ENCODE measurements around the gene CTPS1. TPM values are rescaled to one million over a fixed set of nuclear protein-coding genes. Genes with fewer than 3 reads are reported as not detected.

The CTPS1 gene
- total and polyA plus RNA-seq, 7 donors = 1.8 to 99.0 (median 26.0) TPM

GRCh38 chr1:41030872-41031616, 51.5 kb downstream of the CTPS1 start:
- H3K27me3 ChIP-seq = no peaks in the 10 kb centered on the region
- H3K4me1 ChIP-seq = no peaks in the 10 kb centered on the region
- no peak for DNase-seq
- no peaks in the 10 kb centered on the region for H3K9me3 ChIP-seq
- TF ChIP-seq POLR2A (IDR thresholded peaks at IDR 0.05) (no peak), EP300 (IDR thresholded peaks at IDR 0.05) (no peak), POLR2AphosphoS5 (IDR thresholded peaks at IDR 0.05) (no peak)
- TF ChIP-seq, protein P1, sequence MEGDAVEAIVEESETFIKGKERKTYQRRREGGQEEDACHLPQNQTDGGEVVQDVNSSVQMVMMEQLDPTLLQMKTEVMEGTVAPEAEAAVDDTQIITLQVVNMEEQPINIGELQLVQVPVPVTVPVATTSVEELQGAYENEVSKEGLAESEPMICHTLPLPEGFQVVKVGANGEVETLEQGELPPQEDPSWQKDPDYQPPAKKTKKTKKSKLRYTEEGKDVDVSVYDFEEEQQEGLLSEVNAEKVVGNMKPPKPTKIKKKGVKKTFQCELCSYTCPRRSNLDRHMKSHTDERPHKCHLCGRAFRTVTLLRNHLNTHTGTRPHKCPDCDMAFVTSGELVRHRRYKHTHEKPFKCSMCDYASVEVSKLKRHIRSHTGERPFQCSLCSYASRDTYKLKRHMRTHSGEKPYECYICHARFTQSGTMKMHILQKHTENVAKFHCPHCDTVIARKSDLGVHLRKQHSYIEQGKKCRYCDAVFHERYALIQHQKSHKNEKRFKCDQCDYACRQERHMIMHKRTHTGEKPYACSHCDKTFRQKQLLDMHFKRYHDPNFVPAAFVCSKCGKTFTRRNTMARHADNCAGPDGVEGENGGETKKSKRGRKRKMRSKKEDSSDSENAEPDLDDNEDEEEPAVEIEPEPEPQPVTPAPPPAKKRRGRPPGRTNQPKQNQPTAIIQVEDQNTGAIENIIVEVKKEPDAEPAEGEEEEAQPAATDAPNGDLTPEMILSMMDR (IDR thresholded peaks at IDR 0.05) = no peak
- no peak overlapping the region for H3K4me3 ChIP-seq
- intact Hi-C loops (cut with DNase I) = no loop called here
- no peak overlapping the region for H3K27ac ChIP-seq
- WGBS, 2 donors = 86 to 91% methylated on average over 8 of the region's 8 CpGs
- peaks cover 14 to 92% (median 39%) of the 10 kb centered on the region in 4 donors for H3K36me3 ChIP-seq

DNA sequence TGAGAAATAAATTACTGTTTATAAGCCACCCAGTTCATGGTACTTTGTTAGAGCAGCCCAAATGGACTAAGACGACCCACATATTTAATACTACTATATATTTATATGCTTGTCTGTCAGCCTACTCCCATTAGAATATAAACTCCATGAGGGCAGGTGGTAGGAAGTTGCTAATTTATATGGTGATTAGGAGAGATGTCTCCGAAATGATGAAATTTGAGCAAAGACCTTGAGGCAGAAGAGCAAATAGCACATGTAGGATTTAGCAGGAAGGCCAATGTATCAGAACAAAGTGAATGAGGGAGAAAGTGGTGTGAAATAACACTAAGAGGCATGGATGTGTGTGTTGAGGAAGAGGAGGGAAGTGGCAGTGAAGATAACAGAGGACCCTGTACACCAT, 52.7 kb downstream of the CTPS1 start:
- no peaks in the 10 kb centered on the region for H3K27me3 ChIP-seq
- no peaks in the 10 kb centered on the region for H3K9me3 ChIP-seq
- intact Hi-C loops (cut with DNase I) = no loop called here
- H3K4me1 ChIP-seq = no peaks in the 10 kb centered on the region
- H3K36me3 ChIP-seq = peaks cover 21 to 92% (median 44%) of the 10 kb centered on the region in 4 donors
- TF ChIP-seq POLR2A (IDR thresholded peaks at IDR 0.05) = no peak
- no peak for TF ChIP-seq EP300 (IDR thresholded peaks at IDR 0.05)
- TF ChIP-seq, protein P1 (IDR thresholded peaks at IDR 0.05) = no peak
- TF ChIP-seq POLR2AphosphoS5 (IDR thresholded peaks at IDR 0.05) = no peak
- no peak overlapping the region for H3K27ac ChIP-seq
- 76 to 98% methylated on average over 2 of the region's 2 CpGs for WGBS, 2 donors
- no peak overlapping the region for H3K4me3 ChIP-seq
- no peak for DNase-seq

DNA sequence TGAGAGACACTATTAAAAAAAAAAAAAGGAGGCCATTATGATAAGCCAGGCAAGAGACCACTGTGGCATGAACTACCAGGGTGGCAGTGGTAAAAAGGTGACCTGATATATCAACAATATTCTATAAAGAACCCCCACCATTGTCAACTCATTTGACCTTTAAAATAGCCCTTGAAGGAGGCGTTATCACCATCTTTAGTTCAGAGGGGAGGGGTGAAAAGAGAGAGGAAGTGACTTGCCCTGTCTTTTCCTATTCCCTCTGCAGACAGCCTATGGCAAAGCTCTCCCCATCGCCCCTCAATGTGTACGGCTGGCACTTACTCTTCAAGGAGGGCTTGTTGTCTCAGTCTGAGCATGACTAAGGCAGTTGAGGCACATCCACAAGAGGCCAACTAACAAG, 53.8 kb downstream of the CTPS1 start:
- intact Hi-C loops (cut with DNase I) = no loop called here
- peaks cover 15 to 91% (median 43%) of the 10 kb centered on the region in 4 donors for H3K36me3 ChIP-seq
- no peak overlapping the region for H3K27ac ChIP-seq
- no peak for TF ChIP-seq EP300 (IDR thresholded peaks at IDR 0.05)
- TF ChIP-seq POLR2AphosphoS5 (IDR thresholded peaks at IDR 0.05) = no peak
- no peaks in the 10 kb centered on the region for H3K9me3 ChIP-seq
- H3K4me3 ChIP-seq = no peak overlapping the region
- 94 to 96% methylated on average over 3 of the region's 3 CpGs for WGBS, 2 donors
- no peak for DNase-seq
- no peaks in the 10 kb centered on the region for H3K4me1 ChIP-seq
- no peaks in the 10 kb centered on the region for H3K27me3 ChIP-seq

DNA sequence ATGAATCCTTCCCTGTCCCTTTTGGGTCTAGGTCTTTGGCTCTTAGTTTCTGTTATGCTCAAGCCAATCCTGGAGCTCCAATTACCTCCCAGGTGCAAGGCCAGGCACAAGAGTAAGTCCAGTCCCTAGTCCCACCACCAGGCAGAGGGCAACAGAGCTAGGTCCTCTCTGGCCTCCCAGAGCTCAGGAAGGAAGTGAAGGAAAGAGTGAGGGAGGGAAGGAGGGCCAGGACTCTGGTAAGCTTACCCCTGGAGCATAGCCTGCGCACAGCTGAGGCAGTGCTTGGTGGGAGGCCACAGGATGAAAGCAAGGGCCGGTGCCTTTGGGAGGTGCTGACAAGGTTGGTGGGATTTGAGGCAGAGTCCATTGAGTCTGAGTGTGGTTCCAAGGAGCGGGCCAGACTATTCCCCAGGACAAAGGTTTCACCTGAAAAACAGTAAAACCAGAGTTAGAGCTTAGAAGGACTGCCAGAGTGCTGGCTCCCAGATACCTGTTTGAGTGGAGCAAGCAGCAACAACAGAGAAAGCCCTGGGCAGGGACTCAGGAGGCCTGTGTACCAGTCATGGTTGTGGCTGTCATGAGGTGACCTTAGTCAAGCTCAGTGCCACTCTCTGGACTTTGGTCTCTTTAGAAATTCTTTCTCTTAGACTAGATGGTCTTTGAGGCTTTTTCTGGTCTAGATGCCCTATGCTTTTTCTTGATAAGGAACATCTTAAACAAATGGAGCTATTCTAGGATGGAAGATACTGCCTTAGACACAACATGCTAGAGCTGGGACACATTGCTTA, 57.8 kb downstream of the CTPS1 start:
- no peak for DNase-seq
- WGBS, 2 donors = 98 to 99% methylated on average over 3 of the region's 3 CpGs
- Histone ChIP-seq H3K9me3 (no peaks in the 10 kb centered on the region), H3K27me3 (no peaks in the 10 kb centered on the region), H3K4me1 (no peaks in the 10 kb centered on the region), H3K4me3 (no peak overlapping the region), H3K27ac (no peak overlapping the region), H3K36me3 (peaks cover 15 to 93% (median 33%) of the 10 kb centered on the region in 4 donors)
- intact Hi-C loops (cut with DNase I) = no loop called here
- TF ChIP-seq POLR2AphosphoS5 (IDR thresholded peaks at IDR 0.05) (no peak), POLR2A (IDR thresholded peaks at IDR 0.05) (no peak), EP300 (IDR thresholded peaks at IDR 0.05) (no peak)

GRCh38 chr1:41038110-41038509, 58.6 kb downstream of the CTPS1 start:
- Histone ChIP-seq H3K9me3 (no peaks in the 10 kb centered on the region), H3K27me3 (no peaks in the 10 kb centered on the region), H3K4me1 (no peaks in the 10 kb centered on the region), H3K27ac (no peak overlapping the region), H3K4me3 (no peak overlapping the region), H3K36me3 (peaks cover 15 to 93% (median 25%) of the 10 kb centered on the region in 4 donors)
- TF ChIP-seq, protein P1 (IDR thresholded peaks at IDR 0.05) = no peak
- TF ChIP-seq POLR2A (IDR thresholded peaks at IDR 0.05) = no peak
- no peak for TF ChIP-seq EP300 (IDR thresholded peaks at IDR 0.05)
- no peak for TF ChIP-seq POLR2AphosphoS5 (IDR thresholded peaks at IDR 0.05)
- DNase-seq = no peak
- intact Hi-C loops (cut with DNase I) = no loop called here
- 96 to 97% methylated on average over 5 of the region's 5 CpGs for WGBS, 2 donors
